Endodermal cell (in vitro differentiated cells): ENCODE measurements around the gene HUS1B. TPM values are rescaled to one million over a fixed set of nuclear protein-coding genes. Genes with fewer than 3 reads are reported as not detected.
"Not testable (repeated sequence)": the region's sequence is repeated elsewhere in the genome, so short reads cannot be mapped to it uniquely, and the experiment has no call there.

Source experiments
- DNase-seq: peaks from one replicate; pipeline ENCODE4 v3.0.0-alpha.2; 2017
- H3K27ac ChIP-seq: 2 replicates; pipeline ENCODE4 v1.5.1; 2013; ENCODE audit warnings: mild to moderate bottlenecking, low read depth, low read length, moderate library complexity
- H3K27me3 ChIP-seq: 2 replicates; pipeline ENCODE4 v1.6.1; 2013; ENCODE audit warnings: mild to moderate bottlenecking, low read length, moderate library complexity; ENCODE audit not compliant: insufficient read depth, control insufficient read depth, poor library complexity, severe bottlenecking
- H3K36me3 ChIP-seq: 2 replicates; pipeline ENCODE4 v1.7.0; 2013; ENCODE audit warnings: mild to moderate bottlenecking, low read length, moderate library complexity; ENCODE audit not compliant: control insufficient read depth, insufficient read depth
- H3K4me1 ChIP-seq: one replicate; pipeline ENCODE4 v1.7.0; 2013; ENCODE audit warnings: low read length; ENCODE audit not compliant: control insufficient read depth, insufficient read depth
- H3K4me3 ChIP-seq: 2 replicates; pipeline ENCODE4 v1.5.1; 2013; ENCODE audit warnings: mild to moderate bottlenecking, low read length, moderate library complexity
- H3K9ac ChIP-seq: 2 replicates; pipeline ENCODE4 v1.6.1; 2013; ENCODE audit warnings: mild to moderate bottlenecking, low read length, moderate library complexity; ENCODE audit not compliant: poor library complexity, severe bottlenecking; ENCODE audit errors: extremely low read depth
- H3K9me3 ChIP-seq: 2 replicates; pipeline ENCODE4 v1.6.1; 2013; ENCODE audit warnings: mild to moderate bottlenecking, low read length, moderate library complexity; ENCODE audit not compliant: control insufficient read depth
- H3K27ac Mint-ChIP-seq: 2 replicates; pipeline ENCODE4 v1.8.0; 2020; ENCODE audit warnings: mixed read lengths
- H3K27me3 Mint-ChIP-seq: 2 replicates; pipeline ENCODE4 v1.8.0; 2021; ENCODE audit warnings: mild to moderate bottlenecking, mixed read lengths; ENCODE audit not compliant: insufficient read depth
- H3K36me3 Mint-ChIP-seq: 2 replicates; pipeline ENCODE4 v1.8.0; 2020; ENCODE audit warnings: low read depth, mixed read lengths
- H3K4me1 Mint-ChIP-seq: 2 replicates; pipeline ENCODE4 v1.8.0; 2020; ENCODE audit warnings: mixed read lengths
- H3K4me3 Mint-ChIP-seq: 2 replicates; pipeline ENCODE4 v1.8.0; 2020; ENCODE audit warnings: mild to moderate bottlenecking, moderate library complexity, mixed read lengths
- H3K9me3 Mint-ChIP-seq: 2 replicates; pipeline ENCODE4 v1.8.0; 2020; ENCODE audit warnings: mild to moderate bottlenecking, mixed read lengths
- CTCF ChIP-seq: fragments of 200-600 bp; sonication (generic); conservative IDR thresholded peaks from 2 replicates; pipeline ENCODE4 v1.5.0; 2021; ENCODE audit warnings: antibody characterized with exemption, mild to moderate bottlenecking
- WGBS, 2 experiments: methylation state at CpG; one replicate each; pipeline versions ENCODE4 v1.1.5 to v1.1.7; 2013; ENCODE audit warnings: missing lambda C conversion rate in 2 of 2, mixed read lengths in 1 of 2; ENCODE audit not compliant: insufficient coverage in 1 of 2, insufficient read length in 1 of 2; 5-methylcytosine and 5-hydroxymethylcytosine counted together
- total RNA-seq, 2 donors: library from RNA; stranded (reverse); fragmentation: NEBNext Ultra II Directional in 1 of 2; extraction: Animal tissue kit (Norgen Biotek cat#: 25700) in 1 of 2; gene quantifications; 2 replicates in 1 of 2; 3 replicates in 1 of 2; pipeline ENCODE4 v1.2.1, GENCODE V29; 2021

Gene HUS1B
- total RNA-seq, 2 donors from 2014 or later: 1.0 to 1.1 TPM

GRCh38 chr6:701215-701614 is 44.3 kb upstream of the HUS1B start:
- no peaks in the 10 kb centered on the region for H3K9me3 ChIP-seq
- Mint-ChIP-seq H3K9me3 (no peaks in the 10 kb centered on the region), H3K36me3 (no peaks in the 10 kb centered on the region), H3K4me1 (peaks cover 5% of the 10 kb centered on the region), H3K27me3 (no peaks in the 10 kb centered on the region), H3K27ac (no peak overlapping the region), H3K4me3 (no peak overlapping the region)
- no peaks in the 10 kb centered on the region for H3K27me3 ChIP-seq
- no peak overlapping the region for H3K27ac ChIP-seq
- no peak overlapping the region for H3K4me3 ChIP-seq
- no peaks in the 10 kb centered on the region for H3K36me3 ChIP-seq
- no peak for TF ChIP-seq CTCF
- WGBS, 2 experiments: 71 to 79% methylated on average over 4 of the region's 4 CpGs
- no peaks in the 10 kb centered on the region for H3K4me1 ChIP-seq
- no peak for DNase-seq
- no peak overlapping the region for H3K9ac ChIP-seq

- TF ChIP-seq CTCF: no peak
- no peaks in the 10 kb centered on the region for H3K27me3 Mint-ChIP-seq
- H3K27ac ChIP-seq: no peak overlapping the region
- H3K9ac ChIP-seq: no peak overlapping the region
- H3K36me3 ChIP-seq: no peaks in the 10 kb centered on the region
- H3K27ac Mint-ChIP-seq: no peak overlapping the region
- H3K36me3 Mint-ChIP-seq: no peaks in the 10 kb centered on the region
- peaks cover 5% of the 10 kb centered on the region for H3K4me1 Mint-ChIP-seq
- H3K27me3 ChIP-seq: no peaks in the 10 kb centered on the region
- no peaks in the 10 kb centered on the region for H3K4me1 ChIP-seq
- no peak overlapping the region for H3K4me3 ChIP-seq
- H3K4me3 Mint-ChIP-seq: no peak overlapping the region
- H3K9me3 Mint-ChIP-seq: no peaks in the 10 kb centered on the region
- H3K9me3 ChIP-seq: no peaks in the 10 kb centered on the region
- DNase-seq: no peak
- WGBS, 2 experiments: 90 to 91% methylated on average over 3 of the region's 3 CpGs
Observed at GRCh38 chr6:700490-700889, 43.6 kb upstream of the HUS1B start.

GRCh38 chr6:699319-699718 is 42.4 kb upstream of the HUS1B start:
- Mint-ChIP-seq H3K4me3 (no peak overlapping the region), H3K27me3 (no peaks in the 10 kb centered on the region)

GRCh38 chr6:694431-695126 is 37.7 kb upstream of the HUS1B start:
- 97 to 98% methylated on average over 19 to 40 of the region's 40 CpGs for WGBS, 2 experiments
- H3K9me3 Mint-ChIP-seq, H3K27me3 ChIP-seq, DNase-seq, H3K27ac Mint-ChIP-seq, H3K9ac ChIP-seq, H3K36me3 Mint-ChIP-seq, H3K4me1 ChIP-seq, H3K36me3 ChIP-seq, H3K9me3 ChIP-seq, H3K27ac ChIP-seq, H3K4me3 ChIP-seq, H3K27me3 Mint-ChIP-seq, H3K4me3 Mint-ChIP-seq: not testable (repeated sequence)
- peaks cover 14% of the 10 kb centered on the region for H3K4me1 Mint-ChIP-seq

More at GRCh38 chr6:699319-699718, 42.4 kb upstream of the HUS1B start:
- Histone ChIP-seq H3K27ac (no peak overlapping the region), H3K4me1 (no peaks in the 10 kb centered on the region), H3K9me3 (no peaks in the 10 kb centered on the region), H3K4me3 (no peak overlapping the region), H3K9ac (no peak overlapping the region), H3K36me3 (no peaks in the 10 kb centered on the region), H3K27me3 (no peaks in the 10 kb centered on the region)
- TF ChIP-seq CTCF: no peak
- 73 to 75% methylated on average over 4 to 6 of the region's 6 CpGs for WGBS, 2 experiments
- Mint-ChIP-seq H3K9me3 (no peaks in the 10 kb centered on the region), H3K36me3 (no peaks in the 10 kb centered on the region), H3K4me1 (peaks cover 5% of the 10 kb centered on the region), H3K27ac (no peak overlapping the region)
- no peak for DNase-seq
